Measurements from ENCODE around the gene C18orf32.
"Not testable (repeated sequence)": the region's sequence is repeated elsewhere in the genome, so short reads cannot be mapped to it uniquely, and the experiment has no call there.

C18orf32 gene

GRCh38 chr18:49467019-49467563 lies 19.9 kb downstream of the C18orf32 start:
- no peak for DNase-seq

GRCh38 chr18:49464718-49465598 lies 22.1 kb downstream of the C18orf32 start:
- DNase-seq = no peak

GRCh38 chr18:49461602-49461977 lies 25.4 kb downstream of the C18orf32 start:
- DNase-seq = no peak

- DNase-seq = no peak
Observed at GRCh38 chr18:49460976-49461601, 25.9 kb downstream of the C18orf32 start.

- no peak for DNase-seq
Observed at GRCh38 chr18:49459404-49460171, 27.4 kb downstream of the C18orf32 start.

- no peak for DNase-seq
Observed at GRCh38 chr18:49457616-49458015, 29.4 kb downstream of the C18orf32 start.

GRCh38 chr18:49456794-49457193 lies 30.2 kb downstream of the C18orf32 start:
- DNase-seq = no peak

GRCh38 chr18:49452534-49452933 lies 34.5 kb downstream of the C18orf32 start:
- DNase-seq = not testable (repeated sequence)

GRCh38 chr18:49447810-49448745 lies 39.0 kb downstream of the C18orf32 start:
- DNase-seq = no peak

GRCh38 chr18:49446481-49446880 lies 40.6 kb downstream of the C18orf32 start:
- DNase-seq = no peak

GRCh38 chr18:49444581-49444980 lies 42.5 kb downstream of the C18orf32 start:
- no peak for DNase-seq

GRCh38 chr18:49443837-49444236 lies 43.2 kb downstream of the C18orf32 start:
- no peak for DNase-seq

- no peak for DNase-seq
Observed at GRCh38 chr18:49441338-49441938, 45.6 kb downstream of the C18orf32 start.

- no peak for DNase-seq
Observed at GRCh38 chr18:49435170-49435569, 51.9 kb downstream of the C18orf32 start.

GRCh38 chr18:49432602-49433001 lies 54.4 kb downstream of the C18orf32 start:
- no peak for DNase-seq

- no peak for DNase-seq
Observed at GRCh38 chr18:49431165-49431962, 55.7 kb downstream of the C18orf32 start.

All from NCI-H1048 (cell line).